ENCODE measurements around the gene S1PR1. TPM values are rescaled to one million over a fixed set of nuclear protein-coding genes. Genes with fewer than 3 reads are reported as not detected.

S1PR1 gene
- total and polyA plus RNA-seq, 3 experiments from 2014 or later: 118 to 203 (median 123) TPM

- ChIA-PET CTCF (interaction anchor here (0.8 to 13.4 kb wide), 9 partner anchors 10 to 367 kb away, joined by 3 to 214 read pairs (median 5); partner anchors contain the start of gene S1PR1), POLR2A (interaction anchor here (0.6 to 0.9 kb wide), 2 partner anchors 19 to 30 kb away, joined by 3 to 4 read pairs; no protein-coding TSS in a partner anchor)
These were observed 53.5 kb downstream of the S1PR1 start for GRCh38 chr1:101290119-101290921.

More at GRCh38 chr1:101290119-101290921, 53.5 kb downstream of the S1PR1 start:
- no peak overlapping the region for H3K27ac ChIP-seq (ENCODE audit: low read depth, low read length)
- peak overlapping the region in 2 of 7 donors; percentile 1 to 49 for H3K4me3 Mint-ChIP-seq
- peaks cover 62% of the 10 kb centered on the region for H3K4me1 ChIP-seq (ENCODE audit: insufficient read depth, low read length)
- H3K36me3 ChIP-seq (ENCODE audit: insufficient read depth, low read length): no peaks in the 10 kb centered on the region
- H3K4me1 Mint-ChIP-seq: peaks cover 58 to 76% (median 75%) of the 10 kb centered on the region in 3 donors
- no peaks in the 10 kb centered on the region for H3K9me3 Mint-ChIP-seq
- no peaks in the 10 kb centered on the region for H3K9me3 ChIP-seq (ENCODE audit: low read length)
- no peak for DNase-seq
- H3K27me3 ChIP-seq (ENCODE audit: insufficient read depth, low read length, poor library complexity, severe bottlenecking): no peaks in the 10 kb centered on the region
- H3K4me3 ChIP-seq (ENCODE audit: low read length): no peak overlapping the region
- no peaks in the 10 kb centered on the region for H3K27me3 Mint-ChIP-seq
- no peaks in the 10 kb centered on the region for H3K36me3 Mint-ChIP-seq
- H3K27ac Mint-ChIP-seq: peak overlapping the region in 7 of 8 donors; percentile 30 to 98 (median 85)

Other genes with a start within 250 kb of the S1PR1 start
- 10 to 100 TPM; 58.5 to 68.6 TPM for gene DPH5, start 211.2 kb upstream of the S1PR1 start, total RNA-seq
- gene DPH5, start 211.2 kb upstream of the S1PR1 start, polyA plus RNA-seq: 38.6 TPM

All from CD8-positive, alpha-beta memory T cell (primary cell).